GF-D8 (cell line): ENCODE measurements around the gene CEP68.
"Not testable (repeated sequence)": the region's sequence is repeated elsewhere in the genome, so short reads cannot be mapped to it uniquely, and the experiment has no call there.

Source experiments
- DNase-seq: peaks from one replicate; lab custom pipeline; 2025; lab: John Stamatoyannopoulos, UW

The CEP68 gene

GRCh38 chr2:65129826-65130663 lies 73.8 kb downstream of the CEP68 start, which contains the start of gene RAB1A:
Gene RAB1A, minus strand, starts transcription at chr2:65130106. Its CDS starts 191 bp downstream, at chr2:65129915.
- peak; percentile 98 for DNase-seq

GRCh38 chr2:65130664-65131175 lies 74.5 kb downstream of the CEP68 start:
- no peak for DNase-seq

GRCh38 chr2:65132930-65133329 lies 76.7 kb downstream of the CEP68 start:
- DNase-seq: not testable (repeated sequence)

- no peak for DNase-seq
These were observed 77.4 kb downstream of the CEP68 start for GRCh38 chr2:65133626-65134025.

GRCh38 chr2:65134158-65134557 lies 77.9 kb downstream of the CEP68 start:
- DNase-seq: no peak

- DNase-seq: no peak
These were observed 80.0 kb downstream of the CEP68 start for GRCh38 chr2:65136253-65136652.
